OCI-LY7 (cell line): ENCODE measurements around the gene GATA5. TPM values are rescaled to one million over a fixed set of nuclear protein-coding genes. Genes with fewer than 3 reads are reported as not detected.

Experiments used
- BruUV-seq: library from RNA; stranded (reverse); fragments of 400-500 nt; replicated peaks from 2 replicates; lab custom pipeline; 2021; lab: Mats Ljungman, UMichigan
- CTCF ChIA-PET: fragments of 300-600 bp; sonication (Branson Sonifier 250); formaldehyde crosslinking; loops from one replicate; lab custom pipeline; 2022; ENCODE audit warnings: antibody characterized with exemption; ENCODE audit not compliant: unreplicated experiment; lab: Charles Lee
- POLR2A ChIA-PET: fragments of 300-600 bp; sonication (Branson Sonifier 250); formaldehyde crosslinking; loops from one replicate; lab custom pipeline; 2022; ENCODE audit warnings: antibody characterized with exemption; lab: Charles Lee
- DNase-seq: peaks from one replicate; pipeline ENCODE4 v3.0.0-alpha.2; 2015; ENCODE audit warnings: low spot score
- H2AFZ ChIP-seq: fragments of 200-600 bp; sonication (generic), shearing (Covaris generic); 2 replicates; pipeline ENCODE4 v1.6.1; 2014; ENCODE audit warnings: mild to moderate bottlenecking, antibody characterized with exemption, low read length, moderate library complexity
- H3K27ac ChIP-seq: fragments of 200-600 bp; sonication (generic); 2 replicates; pipeline ENCODE4 v1.5.1; 2014; ENCODE audit warnings: mixed run types, low read depth, mild to moderate bottlenecking, moderate library complexity, low read length, inconsistent platforms; ENCODE audit not compliant: poor library complexity, severe bottlenecking
- H3K36me3 ChIP-seq: fragments of 200-600 bp; sonication (generic); 2 replicates; pipeline ENCODE4 v1.6.1; 2014; ENCODE audit warnings: mild to moderate bottlenecking, antibody characterized with exemption, low read length, moderate library complexity, mixed read lengths; ENCODE audit not compliant: insufficient read depth
- H3K4me1 ChIP-seq: fragments of 200-600 bp; sonication (generic); 2 replicates; pipeline ENCODE4 v1.5.1; 2014; ENCODE audit warnings: mild to moderate bottlenecking, low read length; ENCODE audit not compliant: insufficient read depth, poor library complexity, severe bottlenecking
- H3K4me2 ChIP-seq: fragments of 200-600 bp; sonication (generic); 2 replicates; pipeline ENCODE4 v1.6.1; 2014; ENCODE audit warnings: mild to moderate bottlenecking, low read length
- H3K4me3 ChIP-seq: fragments of 200-600 bp; sonication (generic); 2 replicates; pipeline ENCODE4 v1.5.1; 2014; ENCODE audit warnings: mild to moderate bottlenecking, low read depth, low read length; ENCODE audit not compliant: poor library complexity, severe bottlenecking
- H3K79me2 ChIP-seq: fragments of 200-600 bp; sonication (generic); 2 replicates; pipeline ENCODE4 v1.6.1; 2016; ENCODE audit warnings: low read depth, mild to moderate bottlenecking, low read length, moderate library complexity, mixed read lengths; ENCODE audit not compliant: insufficient read depth
- H3K9me2 ChIP-seq: fragments of 200-600 bp; sonication (generic); 2 replicates; pipeline ENCODE4 v1.6.1; 2016; ENCODE audit warnings: mild to moderate bottlenecking, low read length, mixed read lengths; ENCODE audit not compliant: insufficient read depth
- H3K9me3 ChIP-seq: fragments of 200-600 bp; sonication (generic); 2 replicates; pipeline ENCODE4 v1.6.1; 2014; ENCODE audit warnings: mild to moderate bottlenecking, mixed run types, low read length, mixed read lengths
- H4K20me1 ChIP-seq: fragments of 200-600 bp; sonication (generic); 2 replicates; pipeline ENCODE4 v1.6.1; 2014; ENCODE audit warnings: mild to moderate bottlenecking, antibody characterized with exemption, low read length, moderate library complexity, mixed read lengths; ENCODE audit not compliant: insufficient read depth
- EZH2phosphoT487 ChIP-seq: fragments of 200-600 bp; sonication (generic); IDR thresholded peaks from 2 replicates; pipeline ENCODE4 v1.6.1; 2018; ENCODE audit warnings: low read depth, borderline replicate concordance, mild to moderate bottlenecking, mixed run types, antibody characterized with exemption, low read length, moderate library complexity, mixed read lengths
- intact Hi-C: fragments of 100-400 bp; cut with micrococcal nuclease; formaldehyde crosslinking; loops from one replicate; pipeline ENCODE4 v1.10.0; 2022; ENCODE audit not compliant: unreplicated experiment
- total RNA-seq, 2 experiments: library from RNA; depleted of rRNA in 1 of 2; stranded (reverse); fragments of >200 nt in 1 of 2; shearing (Covaris generic) in 1 of 2; gene quantifications; 2 replicates each; pipeline ENCODE4 v1.2.3, GENCODE V29; 2014 to 2022
- TF ChIP-seq, protein P1 (sequence below): fragments of 200-600 bp; sonication (generic); conservative IDR thresholded peaks from 2 replicates; pipeline ENCODE4 v1.5.1; 2014; ENCODE audit warnings: mild to moderate bottlenecking, antibody characterized with exemption, low read length, moderate library complexity, mixed read lengths

Gene GATA5
- total RNA-seq, 2 experiments from 2014 or later, result not detected

DNA sequence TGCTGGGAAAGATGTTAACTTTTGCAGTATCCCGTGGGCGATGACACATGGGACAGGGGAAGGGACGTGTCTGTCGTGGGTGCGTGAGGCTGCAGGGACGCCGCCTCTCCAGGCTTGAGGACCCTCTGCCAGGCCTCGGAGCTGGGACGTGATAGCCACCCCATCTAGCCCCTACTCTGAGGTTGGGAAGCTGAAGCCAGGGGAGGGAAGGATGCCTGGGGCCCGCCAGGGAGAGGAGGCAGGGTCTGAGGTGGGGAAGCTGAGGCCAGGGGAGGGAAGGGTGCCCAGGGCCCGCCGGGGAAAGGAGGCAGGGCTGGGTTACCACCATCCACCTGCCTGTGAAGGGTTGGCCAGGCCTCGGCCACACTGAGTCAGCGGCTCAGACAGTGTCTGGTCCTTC is 38.2 kb upstream of the GATA5 start:
- Histone ChIP-seq H3K36me3 (no peaks in the 10 kb centered on the region), H4K20me1 (no peaks in the 10 kb centered on the region), H3K4me1 (no peaks in the 10 kb centered on the region), H3K9me3 (no peaks in the 10 kb centered on the region), H3K27ac (no peak overlapping the region), H3K9me2 (no peaks in the 10 kb centered on the region), H3K4me3 (no peak overlapping the region), H3K79me2 (no peaks in the 10 kb centered on the region), H3K4me2 (no peak overlapping the region), H2AFZ (no peak overlapping the region)
- TF ChIP-seq, protein P1, sequence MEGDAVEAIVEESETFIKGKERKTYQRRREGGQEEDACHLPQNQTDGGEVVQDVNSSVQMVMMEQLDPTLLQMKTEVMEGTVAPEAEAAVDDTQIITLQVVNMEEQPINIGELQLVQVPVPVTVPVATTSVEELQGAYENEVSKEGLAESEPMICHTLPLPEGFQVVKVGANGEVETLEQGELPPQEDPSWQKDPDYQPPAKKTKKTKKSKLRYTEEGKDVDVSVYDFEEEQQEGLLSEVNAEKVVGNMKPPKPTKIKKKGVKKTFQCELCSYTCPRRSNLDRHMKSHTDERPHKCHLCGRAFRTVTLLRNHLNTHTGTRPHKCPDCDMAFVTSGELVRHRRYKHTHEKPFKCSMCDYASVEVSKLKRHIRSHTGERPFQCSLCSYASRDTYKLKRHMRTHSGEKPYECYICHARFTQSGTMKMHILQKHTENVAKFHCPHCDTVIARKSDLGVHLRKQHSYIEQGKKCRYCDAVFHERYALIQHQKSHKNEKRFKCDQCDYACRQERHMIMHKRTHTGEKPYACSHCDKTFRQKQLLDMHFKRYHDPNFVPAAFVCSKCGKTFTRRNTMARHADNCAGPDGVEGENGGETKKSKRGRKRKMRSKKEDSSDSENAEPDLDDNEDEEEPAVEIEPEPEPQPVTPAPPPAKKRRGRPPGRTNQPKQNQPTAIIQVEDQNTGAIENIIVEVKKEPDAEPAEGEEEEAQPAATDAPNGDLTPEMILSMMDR, result no peak
- TF ChIP-seq EZH2phosphoT487, result no peak
- ChIA-PET CTCF (no interaction called here), POLR2A (no interaction called here)
- no peak for DNase-seq
- intact Hi-C loops, result no loop called here
- BruUV-seq, result no TSS peak

DNA sequence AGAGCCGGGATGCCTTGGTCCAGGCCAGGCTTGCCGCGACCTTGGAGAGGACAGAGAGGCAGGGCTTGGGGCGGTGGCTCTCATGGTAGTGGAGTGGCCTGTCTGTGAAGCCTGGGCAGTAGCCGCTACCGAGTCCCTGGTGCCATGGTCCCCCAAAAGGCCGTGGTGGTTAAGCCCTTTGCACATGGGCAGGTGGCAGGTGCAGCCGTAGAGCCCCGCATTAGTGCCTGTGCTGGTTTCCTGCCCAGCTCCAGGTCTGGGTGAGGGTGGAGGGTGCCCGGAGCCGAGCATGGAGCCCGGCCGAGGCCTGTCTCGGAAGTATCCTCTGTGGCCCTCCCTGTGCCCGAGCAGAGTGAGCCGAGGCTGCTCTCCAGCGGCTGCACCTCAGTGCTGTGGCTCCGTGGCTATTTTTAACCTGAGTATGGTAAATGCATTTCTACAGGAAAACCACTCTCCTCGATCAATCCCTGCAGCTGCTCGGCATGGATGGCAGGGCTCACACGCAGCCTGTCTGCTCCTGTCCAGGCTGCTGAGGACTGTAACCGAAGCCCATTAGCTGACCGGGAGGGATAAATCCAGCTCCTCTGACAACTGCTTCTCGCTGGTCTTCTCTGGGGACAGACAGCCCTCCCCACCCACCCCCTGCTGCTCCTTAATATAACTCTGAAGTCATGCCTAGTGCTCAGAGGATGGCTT is 36.3 kb upstream of the GATA5 start:
- Histone ChIP-seq H3K27ac (no peak overlapping the region), H3K4me3 (no peak overlapping the region), H2AFZ (no peak overlapping the region), H3K4me2 (no peak overlapping the region), H3K79me2 (no peaks in the 10 kb centered on the region), H3K9me2 (no peaks in the 10 kb centered on the region), H3K36me3 (no peaks in the 10 kb centered on the region), H3K9me3 (no peaks in the 10 kb centered on the region), H3K4me1 (no peaks in the 10 kb centered on the region), H4K20me1 (no peaks in the 10 kb centered on the region)
- BruUV-seq, result no TSS peak
- no peak for DNase-seq
- CTCF ChIA-PET, result no interaction called here
- intact Hi-C loops, result no loop called here
- POLR2A ChIA-PET, result no interaction called here
- no peak for TF ChIP-seq EZH2phosphoT487
- TF ChIP-seq, protein P1, result no peak

- Histone ChIP-seq H3K27ac (no peak overlapping the region), H3K4me3 (no peak overlapping the region), H2AFZ (no peak overlapping the region), H3K36me3 (no peaks in the 10 kb centered on the region), H3K9me3 (no peaks in the 10 kb centered on the region), H3K79me2 (no peaks in the 10 kb centered on the region), H3K4me1 (no peaks in the 10 kb centered on the region), H3K9me2 (no peaks in the 10 kb centered on the region), H4K20me1 (no peaks in the 10 kb centered on the region), H3K4me2 (no peak overlapping the region)
- CTCF ChIA-PET, result no interaction called here
- POLR2A ChIA-PET, result no interaction called here
- no peak for DNase-seq
- BruUV-seq, result no TSS peak
- intact Hi-C loops, result no loop called here
- no peak for TF ChIP-seq EZH2phosphoT487
- TF ChIP-seq, protein P1, result no peak
These were observed 35.6 kb upstream of the GATA5 start for GRCh38 chr20:62511300-62511914.
